Activated B cell treated with CpG ODN at 0.5 μM for 24 hours (primary cell): Measurements from ENCODE around the gene NFIA. TPM values are rescaled to one million over a fixed set of nuclear protein-coding genes. Genes with fewer than 3 reads are reported as not detected.

Source experiments
- ATAC-seq: fragments of 200-7000 bp; cut with Tn5 transposase; one replicate; pipeline ENCODE4 v1.10.0; 2021; ENCODE audit warnings: low read depth, mild to moderate bottlenecking, moderate library complexity
- CTCF ChIA-PET: fragments of 350-600 bp; sonication (Branson Sonifier 250); formaldehyde crosslinking; loops from one replicate; lab custom pipeline; 2021; ENCODE audit warnings: antibody characterized with exemption; lab: Charles Lee
- POLR2A ChIA-PET: fragments of 350-600 bp; sonication (Branson Sonifier 250); formaldehyde crosslinking; loops from one replicate; lab custom pipeline; 2021; ENCODE audit warnings: antibody characterized with exemption; lab: Charles Lee
- DNase-seq: peaks from one replicate; pipeline ENCODE4 v3.0.0; 2022
- H3K27ac Mint-ChIP-seq: one replicate; pipeline ENCODE4 v1.8.0; 2020; ENCODE audit warnings: mixed read lengths
- H3K27me3 Mint-ChIP-seq: one replicate; pipeline ENCODE4 v1.8.0; 2021; ENCODE audit warnings: mixed read lengths
- H3K36me3 Mint-ChIP-seq: one replicate; pipeline ENCODE4 v1.8.0; 2021; ENCODE audit warnings: low read depth, mixed read lengths
- H3K4me1 Mint-ChIP-seq: one replicate; pipeline ENCODE4 v1.8.0; 2021; ENCODE audit warnings: mixed read lengths
- H3K4me3 Mint-ChIP-seq: one replicate; pipeline ENCODE4 v1.8.0; 2020; ENCODE audit warnings: mild to moderate bottlenecking, mixed read lengths
- H3K9me3 Mint-ChIP-seq: one replicate; pipeline ENCODE4 v1.8.0; 2020; ENCODE audit warnings: mixed read lengths
- intact Hi-C: fragments of 100-400 bp; cut with micrococcal nuclease; formaldehyde crosslinking; loops from one replicate; pipeline ENCODE4 v1.15.1; 2024
- total RNA-seq: library from RNA; stranded (reverse); gene quantifications from 2 replicates; pipeline ENCODE4 v1.2.3, GENCODE V29; 2022
- TF ChIP-seq, protein P1 (sequence below): fragments of 200-600 bp; IDR thresholded peaks from one replicate; pipeline ENCODE4 v1.8.0; 2022; ENCODE audit warnings: antibody characterized with exemption, mild to moderate bottlenecking

Gene NFIA
- total RNA-seq, 1 donor from 2014 or later = 0.13 TPM

DNA sequence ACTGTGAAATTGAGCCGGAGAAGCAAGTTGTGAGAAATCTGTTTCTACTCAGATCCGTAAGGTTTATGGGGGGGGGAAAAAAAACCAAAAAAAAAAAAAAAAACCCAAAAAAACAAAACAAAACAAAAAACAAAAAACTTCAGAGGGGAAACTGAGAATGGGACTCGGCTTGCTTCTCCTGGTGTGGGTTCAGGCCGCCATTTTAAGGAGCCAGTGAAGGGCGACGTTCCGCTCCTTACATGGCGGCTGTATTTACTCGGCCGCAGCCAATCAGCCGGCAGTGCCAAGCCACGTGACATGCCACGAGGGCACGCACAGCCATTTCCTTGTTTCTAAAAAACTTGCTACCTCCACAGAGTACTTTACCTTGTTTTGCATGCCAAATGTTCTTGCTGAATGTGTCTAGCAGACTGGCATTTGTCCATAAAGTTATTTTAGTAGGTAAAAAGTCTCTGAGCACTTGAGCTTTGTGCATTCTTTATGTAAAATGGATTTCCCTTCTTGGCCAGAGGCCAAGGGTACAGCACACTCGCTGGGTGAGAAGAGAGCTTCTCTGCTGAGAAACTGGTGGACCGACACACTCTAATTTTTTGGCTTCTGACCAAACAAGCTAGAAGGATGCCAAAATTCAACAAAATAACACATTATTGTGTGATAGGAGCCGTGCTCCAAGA, 101.8 kb downstream of the NFIA start:
- no peak for DNase-seq
- POLR2A ChIA-PET = no interaction called here

DNA sequence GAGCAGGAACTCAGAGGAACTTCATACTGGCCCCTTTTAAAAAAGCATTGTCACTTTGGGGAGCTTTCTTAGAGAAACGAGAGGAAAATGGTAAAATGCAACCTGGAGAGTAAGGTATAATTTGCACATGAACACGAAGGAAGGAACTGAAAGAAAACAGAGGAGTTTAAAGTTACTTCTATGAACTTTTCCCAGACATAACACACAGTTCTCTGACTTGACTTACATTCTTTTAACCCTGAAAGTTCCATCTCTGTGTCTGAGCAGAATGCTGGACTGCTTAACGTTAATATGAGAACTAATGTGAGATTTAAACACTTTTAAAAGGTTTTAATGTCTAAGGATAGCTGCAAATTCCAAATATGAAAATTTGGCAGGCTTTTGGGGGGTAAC, 102.3 kb downstream of the NFIA start:
- ChIA-PET CTCF (no interaction called here), POLR2A (no interaction called here)
- Mint-ChIP-seq H3K27ac (no peak overlapping the region), H3K9me3 (no peaks in the 10 kb centered on the region), H3K27me3 (no peaks in the 10 kb centered on the region), H3K36me3 (no peaks in the 10 kb centered on the region), H3K4me3 (no peak overlapping the region), H3K4me1 (no peaks in the 10 kb centered on the region)
- DNase-seq (no peak), ATAC-seq (no peak)
- intact Hi-C loops = no loop called here
- TF ChIP-seq, protein P1, sequence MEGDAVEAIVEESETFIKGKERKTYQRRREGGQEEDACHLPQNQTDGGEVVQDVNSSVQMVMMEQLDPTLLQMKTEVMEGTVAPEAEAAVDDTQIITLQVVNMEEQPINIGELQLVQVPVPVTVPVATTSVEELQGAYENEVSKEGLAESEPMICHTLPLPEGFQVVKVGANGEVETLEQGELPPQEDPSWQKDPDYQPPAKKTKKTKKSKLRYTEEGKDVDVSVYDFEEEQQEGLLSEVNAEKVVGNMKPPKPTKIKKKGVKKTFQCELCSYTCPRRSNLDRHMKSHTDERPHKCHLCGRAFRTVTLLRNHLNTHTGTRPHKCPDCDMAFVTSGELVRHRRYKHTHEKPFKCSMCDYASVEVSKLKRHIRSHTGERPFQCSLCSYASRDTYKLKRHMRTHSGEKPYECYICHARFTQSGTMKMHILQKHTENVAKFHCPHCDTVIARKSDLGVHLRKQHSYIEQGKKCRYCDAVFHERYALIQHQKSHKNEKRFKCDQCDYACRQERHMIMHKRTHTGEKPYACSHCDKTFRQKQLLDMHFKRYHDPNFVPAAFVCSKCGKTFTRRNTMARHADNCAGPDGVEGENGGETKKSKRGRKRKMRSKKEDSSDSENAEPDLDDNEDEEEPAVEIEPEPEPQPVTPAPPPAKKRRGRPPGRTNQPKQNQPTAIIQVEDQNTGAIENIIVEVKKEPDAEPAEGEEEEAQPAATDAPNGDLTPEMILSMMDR = no peak

More for the DNA sequence above, 101.8 kb downstream of the NFIA start:
- Mint-ChIP-seq H3K27ac (no peak overlapping the region), H3K4me3 (no peak overlapping the region), H3K27me3 (no peaks in the 10 kb centered on the region), H3K4me1 (no peaks in the 10 kb centered on the region), H3K9me3 (no peaks in the 10 kb centered on the region), H3K36me3 (no peaks in the 10 kb centered on the region)
- intact Hi-C loops = no loop called here
- CTCF ChIA-PET = no interaction called here
- TF ChIP-seq, protein P1 = no peak
- ATAC-seq = no peak

DNA sequence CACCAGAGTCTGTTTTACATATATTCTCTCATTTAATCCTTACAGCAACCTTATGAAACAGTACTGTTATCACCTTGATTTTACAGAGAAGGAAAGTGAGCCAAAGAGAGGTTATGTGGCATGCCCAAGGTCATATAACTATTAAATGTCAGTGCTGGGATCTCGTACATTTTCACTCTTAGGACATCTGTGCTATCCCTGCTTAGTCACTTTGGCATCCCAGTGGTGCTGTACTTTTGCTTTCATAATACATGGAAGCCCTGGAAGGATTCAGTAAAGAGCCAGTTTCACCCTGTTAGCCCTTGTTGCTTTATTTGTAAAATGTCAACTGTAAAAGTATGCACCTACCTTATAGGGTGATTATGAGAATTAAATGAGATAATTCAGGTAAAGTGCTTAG, 104.4 kb downstream of the NFIA start:
- TF ChIP-seq, protein P1 = no peak
- ChIA-PET CTCF (no interaction called here), POLR2A (no interaction called here)
- H3K36me3 Mint-ChIP-seq = no peaks in the 10 kb centered on the region
- H3K4me1 Mint-ChIP-seq = no peaks in the 10 kb centered on the region
- peaks cover 6% of the 10 kb centered on the region for H3K27me3 Mint-ChIP-seq
- intact Hi-C loops = no loop called here
- H3K9me3 Mint-ChIP-seq = no peaks in the 10 kb centered on the region
- no peak for DNase-seq
- no peak overlapping the region for H3K4me3 Mint-ChIP-seq
- no peak overlapping the region for H3K27ac Mint-ChIP-seq
- ATAC-seq = no peak

DNA sequence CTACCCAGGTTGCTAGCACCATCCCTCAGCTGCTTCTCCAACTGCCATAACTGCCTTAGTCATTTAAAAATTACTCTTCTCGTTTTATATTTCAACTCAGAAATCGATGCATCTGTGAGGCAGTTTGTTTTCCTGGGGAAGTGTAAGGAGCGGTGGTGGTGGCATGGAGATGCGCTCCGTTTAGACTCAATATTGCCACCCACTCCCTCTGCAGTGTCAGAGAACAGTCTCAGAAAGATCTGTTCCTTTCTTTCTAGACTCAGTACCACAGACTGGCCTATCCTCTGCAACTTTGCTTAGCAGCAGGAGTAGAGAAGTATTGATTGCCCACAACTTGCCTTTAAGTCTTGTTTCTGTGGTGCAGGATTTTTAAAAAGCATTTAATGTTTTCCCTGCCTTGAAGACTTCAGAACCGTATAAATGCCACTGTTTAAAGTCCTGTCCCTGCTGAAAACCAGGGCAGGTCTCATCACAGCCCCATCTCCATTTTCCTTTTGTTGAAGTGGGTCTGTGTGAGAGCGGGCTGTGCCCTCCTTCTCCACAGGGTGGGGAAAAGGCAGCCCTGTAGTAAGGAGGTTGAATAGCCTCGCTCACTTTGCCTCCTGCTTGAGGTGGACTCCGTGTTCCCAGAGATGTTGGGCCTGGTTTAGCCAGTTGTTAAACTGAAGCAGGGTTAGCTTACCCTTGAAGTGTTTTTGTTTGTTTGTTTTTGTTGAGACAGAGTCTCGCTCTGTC, 105.2 kb downstream of the NFIA start:
- ATAC-seq = no peak
- intact Hi-C loops = no loop called here
- no peaks in the 10 kb centered on the region for H3K36me3 Mint-ChIP-seq

DNA sequence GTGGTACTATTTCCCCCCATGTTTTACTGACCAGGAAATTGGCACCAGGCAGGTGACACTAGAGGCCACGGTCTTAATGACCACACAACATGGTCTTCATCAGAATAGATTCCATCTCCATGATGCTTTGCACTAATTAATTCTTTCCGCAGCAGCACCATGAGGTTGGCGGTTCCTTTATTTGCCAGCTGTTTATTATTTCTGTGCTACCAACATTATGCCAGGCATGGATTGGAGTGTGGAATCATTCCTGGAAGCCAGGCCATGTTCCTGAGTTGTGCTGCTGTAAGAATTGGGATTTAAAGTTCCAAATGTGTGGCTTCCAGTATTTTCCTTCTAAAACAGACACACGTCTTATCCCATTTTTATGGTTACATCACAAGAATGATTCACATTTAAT, 107.8 kb downstream of the NFIA start:
- POLR2A ChIA-PET = no interaction called here
- no peaks in the 10 kb centered on the region for H3K36me3 Mint-ChIP-seq
- intact Hi-C loops = no loop called here

More for the DNA sequence above, 105.2 kb downstream of the NFIA start:
- H3K4me1 Mint-ChIP-seq = no peaks in the 10 kb centered on the region
- CTCF ChIA-PET = no interaction called here
- TF ChIP-seq, protein P1 = no peak
- POLR2A ChIA-PET = no interaction called here
- DNase-seq = no peak
- no peaks in the 10 kb centered on the region for H3K9me3 Mint-ChIP-seq
- peaks cover 6% of the 10 kb centered on the region for H3K27me3 Mint-ChIP-seq
- no peak overlapping the region for H3K27ac Mint-ChIP-seq
- no peak overlapping the region for H3K4me3 Mint-ChIP-seq

More for the DNA sequence above, 107.8 kb downstream of the NFIA start:
- no peak for DNase-seq
- Mint-ChIP-seq H3K27me3 (peaks cover 6% of the 10 kb centered on the region), H3K9me3 (no peaks in the 10 kb centered on the region), H3K4me1 (no peaks in the 10 kb centered on the region), H3K4me3 (no peak overlapping the region), H3K27ac (no peak overlapping the region)
- CTCF ChIA-PET = no interaction called here
- ATAC-seq = no peak
- TF ChIP-seq, protein P1 = no peak
